ENCODE data around the gene TNFRSF12A. TPM values are rescaled to one million over a fixed set of nuclear protein-coding genes. Genes with fewer than 3 reads are reported as not detected.
A peak's percentile ranks its signal among the peaks of the same experiment; 100 is the strongest.

Gene TNFRSF12A
- total and polyA plus RNA-seq, 5 donors from 2014 or later = 0.69 to 1.2 (median 0.86) TPM; not detected in 1

- ATAC-seq (ENCODE audit: low read depth in 2 of 2) (no peak), DNase-seq (no peak)
- Mint-ChIP-seq H3K27ac (no peak overlapping the region), H3K9me3 (no peaks in the 10 kb centered on the region), H3K4me3 (peak overlapping the region in 1 of 4 donors; percentile 82), H3K36me3 (no peaks in the 10 kb centered on the region), H3K27me3 (peaks cover 26% of the 10 kb centered on the region), H3K4me1 (peaks cover 0 to 23% (median 4%) of the 10 kb centered on the region in 4 donors)
- Histone ChIP-seq H3K9me3 (ENCODE audit: control insufficient read depth in 2 of 2, low read length in 2 of 2) (no peaks in the 10 kb centered on the region), H3K4me1 (ENCODE audit: control insufficient read depth, insufficient read depth, low read length, poor library complexity, severe bottlenecking) (peaks cover 19% of the 10 kb centered on the region), H3K27me3 (ENCODE audit: control insufficient read depth, insufficient read depth, low read length) (no peaks in the 10 kb centered on the region), H3K4me3 (ENCODE audit: low read depth, low read length) (no peak overlapping the region), H3K27ac (ENCODE audit: insufficient read depth, low read length, poor library complexity, severe bottlenecking) (no peak overlapping the region), H3K36me3 (ENCODE audit: control insufficient read depth, insufficient read depth, low read length) (no peaks in the 10 kb centered on the region)
Measured at GRCh38 chr16:3015865-3016521, 4.2 kb upstream of the TNFRSF12A start.

- H3K4me3 Mint-ChIP-seq = peak overlapping the region in 1 of 4 donors; percentile 29
- H3K27me3 Mint-ChIP-seq = peaks cover 21% of the 10 kb centered on the region
- no peaks in the 10 kb centered on the region for H3K9me3 ChIP-seq (ENCODE audit: control insufficient read depth in 2 of 2, low read length in 2 of 2)
- H3K36me3 ChIP-seq (ENCODE audit: control insufficient read depth, insufficient read depth, low read length) = no peaks in the 10 kb centered on the region
- H3K27ac ChIP-seq (ENCODE audit: insufficient read depth, low read length, poor library complexity, severe bottlenecking) = no peak overlapping the region
- no peak for ATAC-seq (ENCODE audit: low read depth in 2 of 2)
- DNase-seq = no peak
- H3K36me3 Mint-ChIP-seq = no peaks in the 10 kb centered on the region
- peaks cover 0 to 35% (median 14%) of the 10 kb centered on the region in 4 donors for H3K4me1 Mint-ChIP-seq
- peaks cover 33% of the 10 kb centered on the region for H3K4me1 ChIP-seq (ENCODE audit: control insufficient read depth, insufficient read depth, low read length, poor library complexity, severe bottlenecking)
- no peak overlapping the region for H3K27ac Mint-ChIP-seq
- H3K27me3 ChIP-seq (ENCODE audit: control insufficient read depth, insufficient read depth, low read length) = no peaks in the 10 kb centered on the region
- H3K9me3 Mint-ChIP-seq = no peaks in the 10 kb centered on the region
- H3K4me3 ChIP-seq (ENCODE audit: low read depth, low read length) = no peak overlapping the region
Measured at GRCh38 chr16:3017344-3017743, 2.8 kb upstream of the TNFRSF12A start.

GRCh38 chr16:3017794-3018506, 2.2 kb upstream of the TNFRSF12A start, which contains the start of gene CLDN6:
TSS of gene CLDN6 (minus strand) at chr16:3018183. CDS start at chr16:3016021, 2,162 bp downstream.
- peaks cover 0 to 41% (median 18%) of the 10 kb centered on the region in 4 donors for H3K4me1 Mint-ChIP-seq
- no peaks in the 10 kb centered on the region for H3K36me3 Mint-ChIP-seq
- DNase-seq = no peak
- Histone ChIP-seq H3K4me3 (ENCODE audit: low read depth, low read length) (no peak within 1 kb of the TSS), H3K27me3 (ENCODE audit: control insufficient read depth, insufficient read depth, low read length) (no peaks in the 10 kb centered on the region), H3K9me3 (ENCODE audit: control insufficient read depth in 2 of 2, low read length in 2 of 2) (no peaks in the 10 kb centered on the region), H3K4me1 (ENCODE audit: control insufficient read depth, insufficient read depth, low read length, poor library complexity, severe bottlenecking) (peaks cover 39% of the 10 kb centered on the region), H3K36me3 (ENCODE audit: control insufficient read depth, insufficient read depth, low read length) (no peaks in the 10 kb centered on the region), H3K27ac (ENCODE audit: insufficient read depth, low read length, poor library complexity, severe bottlenecking) (no peak within 1 kb of the TSS)
- H3K9me3 Mint-ChIP-seq = no peaks in the 10 kb centered on the region
- ATAC-seq (ENCODE audit: low read depth in 2 of 2) = no peak
- peaks cover 20% of the 10 kb centered on the region for H3K27me3 Mint-ChIP-seq
- no peak within 1 kb of the TSS for H3K27ac Mint-ChIP-seq
- H3K4me3 Mint-ChIP-seq = peak within 1 kb of the TSS in 3 of 4 donors; percentile 22 to 86 (median 29)

- peak overlapping the region; percentile 81 to 94 (median 88) for H3K4me3 Mint-ChIP-seq
- peaks cover 19% of the 10 kb centered on the region for H3K27me3 Mint-ChIP-seq
- no peak for ATAC-seq (ENCODE audit: low read depth in 2 of 2)
- Histone ChIP-seq H3K4me1 (ENCODE audit: control insufficient read depth, insufficient read depth, low read length, poor library complexity, severe bottlenecking) (peaks cover 52% of the 10 kb centered on the region), H3K27me3 (ENCODE audit: control insufficient read depth, insufficient read depth, low read length) (no peaks in the 10 kb centered on the region), H3K9me3 (ENCODE audit: control insufficient read depth in 2 of 2, low read length in 2 of 2) (no peaks in the 10 kb centered on the region), H3K36me3 (ENCODE audit: control insufficient read depth, insufficient read depth, low read length) (no peaks in the 10 kb centered on the region), H3K4me3 (ENCODE audit: low read depth, low read length) (peak overlapping the region; percentile 48), H3K27ac (ENCODE audit: insufficient read depth, low read length, poor library complexity, severe bottlenecking) (no peak overlapping the region)
- peaks cover 4% of the 10 kb centered on the region for H3K36me3 Mint-ChIP-seq
- peaks cover 4 to 57% (median 25%) of the 10 kb centered on the region in 4 donors for H3K4me1 Mint-ChIP-seq
- peak overlapping the region in 1 of 3 donors; percentile 66 for H3K27ac Mint-ChIP-seq
- no peak for DNase-seq
- H3K9me3 Mint-ChIP-seq = no peaks in the 10 kb centered on the region
Measured at GRCh38 chr16:3019594-3020246, 448 bp upstream of the TNFRSF12A start.

- peak overlapping the region; percentile 91 for H3K27ac ChIP-seq (ENCODE audit: insufficient read depth, low read length, poor library complexity, severe bottlenecking)
- Mint-ChIP-seq H3K4me1 (peaks cover 4 to 57% (median 28%) of the 10 kb centered on the region in 4 donors), H3K9me3 (no peaks in the 10 kb centered on the region), H3K36me3 (peaks cover 4% of the 10 kb centered on the region), H3K27ac (peak overlapping the region; percentile 66 to 80 (median 71)), H3K4me3 (peak overlapping the region; percentile 88 to 98 (median 90)), H3K27me3 (peaks cover 15% of the 10 kb centered on the region)
- peak in 1 of 3 donors; percentile 75 for DNase-seq
- peak overlapping the region; percentile 59 for H3K4me3 ChIP-seq (ENCODE audit: low read depth, low read length)
- ATAC-seq (ENCODE audit: low read depth in 2 of 2) = peak in 1 of 2 donors; percentile 3
- H3K36me3 ChIP-seq (ENCODE audit: control insufficient read depth, insufficient read depth, low read length) = peaks cover 2% of the 10 kb centered on the region
- H3K9me3 ChIP-seq (ENCODE audit: control insufficient read depth in 2 of 2, low read length in 2 of 2) = no peaks in the 10 kb centered on the region
- H3K4me1 ChIP-seq (ENCODE audit: control insufficient read depth, insufficient read depth, low read length, poor library complexity, severe bottlenecking) = peaks cover 52% of the 10 kb centered on the region
- no peaks in the 10 kb centered on the region for H3K27me3 ChIP-seq (ENCODE audit: control insufficient read depth, insufficient read depth, low read length)
Measured at GRCh38 chr16:3020604-3021448, 658 bp downstream of the TNFRSF12A start.

- Mint-ChIP-seq H3K4me3 (peak overlapping the region; percentile 88 to 98 (median 90)), H3K4me1 (peaks cover 4 to 62% (median 29%) of the 10 kb centered on the region in 4 donors), H3K27ac (peak overlapping the region; percentile 71 to 86 (median 80)), H3K27me3 (peaks cover 14% of the 10 kb centered on the region), H3K9me3 (no peaks in the 10 kb centered on the region), H3K36me3 (peaks cover 4% of the 10 kb centered on the region)
- peaks cover 10% of the 10 kb centered on the region for H3K36me3 ChIP-seq (ENCODE audit: control insufficient read depth, insufficient read depth, low read length)
- no peaks in the 10 kb centered on the region for H3K27me3 ChIP-seq (ENCODE audit: control insufficient read depth, insufficient read depth, low read length)
- H3K4me1 ChIP-seq (ENCODE audit: control insufficient read depth, insufficient read depth, low read length, poor library complexity, severe bottlenecking) = peaks cover 52% of the 10 kb centered on the region
- H3K9me3 ChIP-seq (ENCODE audit: control insufficient read depth in 2 of 2, low read length in 2 of 2) = no peaks in the 10 kb centered on the region
- peak overlapping the region; percentile 91 for H3K27ac ChIP-seq (ENCODE audit: insufficient read depth, low read length, poor library complexity, severe bottlenecking)
- DNase-seq (peak; percentile 62 to 80 (median 66)), ATAC-seq (ENCODE audit: low read depth in 2 of 2) (no peak)
- no peak overlapping the region for H3K4me3 ChIP-seq (ENCODE audit: low read depth, low read length)
Measured at GRCh38 chr16:3021449-3022207, 1.5 kb downstream of the TNFRSF12A start.

Measured in CD4-positive, CD25-positive, alpha-beta regulatory T cell (primary cell).